Measurements from ENCODE around the gene RPL7A. TPM values are rescaled to one million over a fixed set of nuclear protein-coding genes. Genes with fewer than 3 reads are reported as not detected.

Gene RPL7A
- total RNA-seq, 2 experiments from 2014 or later = 3,340 to 3,454 TPM

GRCh38 chr9:133394687-133395271 lies 46.8 kb downstream of the RPL7A start:
- Mint-ChIP-seq H3K27ac (no peak overlapping the region), H3K27me3 (peaks cover 8% of the 10 kb centered on the region), H3K4me3 (no peak overlapping the region), H3K36me3 (no peaks in the 10 kb centered on the region), H3K4me1 (ENCODE audit: low read depth) (no peaks in the 10 kb centered on the region), H3K9me3 (no peaks in the 10 kb centered on the region)
- CTCF ChIA-PET = interaction anchor here (0.5 kb wide), 1 partner anchor 52 kb away, joined by 3 read pairs; no protein-coding TSS in a partner anchor
- POLR2A ChIA-PET = no interaction called here
- DNase-seq = no peak
- intact Hi-C loops (cut with micrococcal nuclease) = no loop called here

DNA sequence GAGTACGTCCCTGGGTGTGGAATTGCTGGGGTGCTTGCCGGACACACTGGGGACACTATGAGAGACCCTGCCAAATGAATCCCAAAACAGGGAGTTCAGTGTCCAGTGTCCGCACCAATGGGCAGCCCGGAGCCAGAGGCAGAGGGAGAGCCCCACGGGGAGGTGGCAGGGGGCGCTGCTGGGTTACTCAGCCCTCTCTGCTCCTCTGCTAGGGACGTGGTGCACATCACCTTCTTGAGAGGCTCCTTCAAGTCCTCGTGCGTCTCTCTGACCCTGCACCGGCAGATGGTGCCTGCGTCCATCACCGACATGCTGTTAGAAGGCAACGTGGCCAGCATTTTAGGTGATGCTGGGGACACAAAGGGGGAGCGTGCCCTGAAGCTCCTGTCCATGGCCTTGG lies 48.9 kb downstream of the RPL7A start:
- H3K27me3 Mint-ChIP-seq = no peaks in the 10 kb centered on the region
- no peak for DNase-seq
- POLR2A ChIA-PET = no interaction called here
- CTCF ChIA-PET = interaction anchor here (0.9 to 1.3 kb wide), 2 partner anchors 20 to 211 kb away, joined by 3 read pairs; no protein-coding TSS in a partner anchor
- H3K36me3 Mint-ChIP-seq = no peaks in the 10 kb centered on the region
- intact Hi-C loops (cut with micrococcal nuclease) = no loop called here
- no peaks in the 10 kb centered on the region for H3K9me3 Mint-ChIP-seq
- no peak overlapping the region for H3K27ac Mint-ChIP-seq
- no peak overlapping the region for H3K4me3 Mint-ChIP-seq
- H3K4me1 Mint-ChIP-seq (ENCODE audit: low read depth) = no peaks in the 10 kb centered on the region

DNA sequence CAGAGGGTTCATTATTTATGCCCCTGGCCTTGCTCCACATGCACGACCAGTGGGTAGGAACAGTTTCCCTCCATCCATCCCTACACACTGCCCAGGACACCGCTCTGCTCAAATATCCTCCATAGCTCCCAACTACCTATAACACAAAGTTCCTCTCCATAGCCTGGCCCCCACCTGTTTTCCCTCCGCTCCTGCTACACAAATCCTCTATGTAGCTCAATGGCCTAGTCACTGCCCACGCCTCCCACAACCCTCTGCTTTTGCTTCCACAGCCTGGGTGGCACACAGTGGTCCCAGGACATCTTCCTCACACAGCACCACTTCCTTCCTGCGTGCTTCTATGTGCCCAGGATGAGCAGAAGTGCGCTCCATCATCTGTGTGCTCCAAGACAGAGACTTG lies 49.4 kb downstream of the RPL7A start:
- intact Hi-C loops (cut with micrococcal nuclease) = no loop called here
- no peak overlapping the region for H3K27ac Mint-ChIP-seq
- no peaks in the 10 kb centered on the region for H3K9me3 Mint-ChIP-seq
- H3K27me3 Mint-ChIP-seq = no peaks in the 10 kb centered on the region
- H3K4me1 Mint-ChIP-seq (ENCODE audit: low read depth) = no peaks in the 10 kb centered on the region
- ChIA-PET POLR2A (no interaction called here), CTCF (interaction anchor here (0.9 to 1.3 kb wide), 2 partner anchors 20 to 211 kb away, joined by 3 read pairs; no protein-coding TSS in a partner anchor)
- DNase-seq = no peak
- H3K4me3 Mint-ChIP-seq = no peak overlapping the region
- H3K36me3 Mint-ChIP-seq = no peaks in the 10 kb centered on the region

- DNase-seq = no peak
- ChIA-PET POLR2A (no interaction called here), CTCF (interaction anchor here (1.3 kb wide), 1 partner anchor 21 kb away, joined by 3 read pairs; no protein-coding TSS in a partner anchor)
- H3K27ac Mint-ChIP-seq = no peak overlapping the region
- no peaks in the 10 kb centered on the region for H3K4me1 Mint-ChIP-seq (ENCODE audit: low read depth)
- H3K9me3 Mint-ChIP-seq = no peaks in the 10 kb centered on the region
- no peaks in the 10 kb centered on the region for H3K27me3 Mint-ChIP-seq
- H3K36me3 Mint-ChIP-seq = no peaks in the 10 kb centered on the region
- intact Hi-C loops (cut with micrococcal nuclease) = no loop called here
- no peak overlapping the region for H3K4me3 Mint-ChIP-seq
These were observed 49.9 kb downstream of the RPL7A start for GRCh38 chr9:133397895-133398294.

- Mint-ChIP-seq H3K4me1 (ENCODE audit: low read depth) (peaks cover 4% of the 10 kb centered on the region), H3K27ac (no peak overlapping the region), H3K4me3 (no peak overlapping the region), H3K27me3 (no peaks in the 10 kb centered on the region), H3K9me3 (no peaks in the 10 kb centered on the region), H3K36me3 (peaks cover 5% of the 10 kb centered on the region)
- ChIA-PET POLR2A (no interaction called here), CTCF (no interaction called here)
- no peak for DNase-seq
- intact Hi-C loops (cut with micrococcal nuclease) = loop anchor here (5.0 to 10.0 kb wide), 3 partner anchors 45 to 215 kb away; partner anchors contain the start of genes SURF1 and SURF2
These were observed 52.3 kb downstream of the RPL7A start for GRCh38 chr9:133400292-133400691.

Other genes starting within 250 kb of the RPL7A start
- 10 to 100 TPM; 65.4 TPM for gene RALGDS, start 227.0 kb upstream of the RPL7A start, total RNA-seq
- 1 to 10 TPM; 3.2 to 3.6 TPM for gene GBGT1, start 184.3 kb upstream of the RPL7A start, total RNA-seq
- gene OBP2B, start 139.0 kb upstream of the RPL7A start, total RNA-seq = not detected
- not detected for gene ABO, start 73.0 kb upstream of the RPL7A start, total RNA-seq
- gene SURF6, start 12.0 kb upstream of the RPL7A start, total RNA-seq = 10 to 100 TPM; 16.9 to 18.2 TPM
- 10 to 100 TPM; 20.8 to 20.9 TPM for gene MED22, start 87 bp upstream of the RPL7A start, total RNA-seq
- gene SURF1, start 8.3 kb downstream of the RPL7A start, total RNA-seq = 10 to 100 TPM; 24.7 to 26.0 TPM
- 10 to 100 TPM; 12.5 to 15.5 TPM for gene SURF2, start 8.3 kb downstream of the RPL7A start, total RNA-seq
- gene SURF4, start 27.8 kb downstream of the RPL7A start, total RNA-seq = 100 to 1,000 TPM; 358 to 368 TPM
- gene STKLD1, start 28.1 kb downstream of the RPL7A start, total RNA-seq = under 1 TPM; 0.69 to 0.90 TPM
- gene REXO4, start 69.8 kb downstream of the RPL7A start, total RNA-seq = 10 to 100 TPM; 24.2 to 26.3 TPM
- gene ADAMTS13, start 74.1 kb downstream of the RPL7A start, total RNA-seq = 1 to 10 TPM; 2.4 to 2.6 TPM
- gene CACFD1, start 111.8 kb downstream of the RPL7A start, total RNA-seq = 1 to 10 TPM; 1.1 to 1.2 TPM
- 1 to 10 TPM; 2.2 to 2.6 TPM for gene SLC2A6, start 130.9 kb downstream of the RPL7A start, total RNA-seq
- not detected for gene MYMK, start 176.7 kb downstream of the RPL7A start, total RNA-seq
- gene ADAMTSL2, start 186.5 kb downstream of the RPL7A start, total RNA-seq = under 1 TPM; 0.05 to 0.07 TPM

All from activated CD4-positive, alpha-beta memory T cell treated with anti-CD3 and anti-CD28 coated beads for 36 hours (primary cell).